IPS-20b (cell line): ENCODE results near the gene GTF2H4.

Experiments used
- H3K27ac ChIP-seq: one replicate; pipeline ENCODE4 v1.5.1; 2013; ENCODE audit warnings: low read length
- H3K27me3 ChIP-seq: 2 replicates; pipeline ENCODE4 v1.6.1; 2013; ENCODE audit warnings: mild to moderate bottlenecking, low read length, inconsistent platforms; ENCODE audit not compliant: insufficient read depth
- H3K36me3 ChIP-seq: 2 replicates; pipeline ENCODE4 v1.6.1; 2013; ENCODE audit warnings: low read depth, mild to moderate bottlenecking, inconsistent platforms, low read length, moderate library complexity; ENCODE audit not compliant: insufficient read depth
- H3K4me1 ChIP-seq: 2 replicates; pipeline ENCODE4 v1.6.1; 2013; ENCODE audit warnings: mild to moderate bottlenecking, control low read depth, inconsistent platforms, low read length, moderate library complexity; ENCODE audit not compliant: insufficient read depth
- H3K4me3 ChIP-seq: 2 replicates; pipeline ENCODE4 v1.5.1; 2013; ENCODE audit warnings: mild to moderate bottlenecking, low read length, inconsistent platforms
- H3K9ac ChIP-seq: 2 replicates; pipeline ENCODE4 v1.6.1; 2013; ENCODE audit warnings: low read depth, mild to moderate bottlenecking, inconsistent platforms, low read length, moderate library complexity
- H3K9me3 ChIP-seq: 2 replicates; pipeline ENCODE4 v1.6.1; 2013; ENCODE audit warnings: mild to moderate bottlenecking, low read depth, low read length, inconsistent platforms; ENCODE audit not compliant: insufficient read depth

The GTF2H4 gene

DNA sequence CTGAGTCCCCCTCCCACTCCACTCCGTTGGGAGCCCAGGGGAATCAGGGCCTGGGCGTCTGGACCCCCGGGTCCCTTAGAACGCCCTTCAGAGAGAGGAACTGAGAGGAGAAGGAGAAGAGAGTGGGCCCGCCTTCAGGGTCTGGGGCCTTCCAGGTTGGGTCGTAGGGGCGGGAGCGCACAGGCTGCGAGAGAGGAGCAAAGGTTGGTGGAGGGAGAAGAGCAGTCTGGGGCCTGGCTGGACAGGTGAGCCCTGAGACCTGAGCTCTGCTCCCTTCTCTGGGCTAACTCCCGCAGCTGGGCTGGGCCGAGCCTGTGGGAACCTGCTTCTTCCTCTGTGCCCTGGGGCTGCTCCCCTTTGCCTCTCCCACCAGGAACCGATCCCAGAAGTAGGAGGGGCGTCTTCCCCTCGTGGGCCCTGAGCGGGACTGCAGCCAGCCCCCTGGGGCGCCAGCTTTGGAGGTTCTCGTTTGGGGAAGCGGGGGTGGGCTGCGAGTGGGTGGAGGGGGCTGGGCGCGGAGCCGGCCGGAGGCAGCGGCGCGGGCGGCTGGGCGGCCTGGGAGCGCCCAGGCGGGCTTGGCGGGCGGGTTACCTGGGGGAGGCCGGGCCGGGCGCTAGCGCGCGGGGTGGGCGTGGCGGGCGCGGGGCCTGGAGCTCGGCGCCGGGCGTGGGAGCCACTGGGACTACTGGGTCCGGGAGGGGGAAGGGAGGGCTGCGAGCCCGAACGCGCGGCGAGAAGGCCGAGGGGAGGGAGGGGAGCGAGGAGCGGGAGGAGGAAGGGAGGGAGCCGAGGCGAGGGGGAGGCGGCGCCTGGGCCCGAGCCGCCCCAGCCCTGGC lies 24.1 kb upstream of the GTF2H4 start, which contains the start of gene DDR1:
Gene DDR1, plus strand, starts transcription at position 835 of the 836 bp plus-strand sequence. CDS start 4,211 bp downstream, outside the sequence.
- H3K9ac ChIP-seq = peak within 1 kb of the TSS; percentile 85; the same call in 1 of the 2 replicates
- peaks cover 9% of the 10 kb centered on the region for H3K36me3 ChIP-seq
- peak within 1 kb of the TSS; percentile 63 for H3K4me3 ChIP-seq
- peaks cover 43% of the 10 kb centered on the region for H3K4me1 ChIP-seq
- peak within 1 kb of the TSS; percentile 91 for H3K27ac ChIP-seq
- H3K9me3 ChIP-seq = no peaks in the 10 kb centered on the region
- no peaks in the 10 kb centered on the region for H3K27me3 ChIP-seq

DNA sequence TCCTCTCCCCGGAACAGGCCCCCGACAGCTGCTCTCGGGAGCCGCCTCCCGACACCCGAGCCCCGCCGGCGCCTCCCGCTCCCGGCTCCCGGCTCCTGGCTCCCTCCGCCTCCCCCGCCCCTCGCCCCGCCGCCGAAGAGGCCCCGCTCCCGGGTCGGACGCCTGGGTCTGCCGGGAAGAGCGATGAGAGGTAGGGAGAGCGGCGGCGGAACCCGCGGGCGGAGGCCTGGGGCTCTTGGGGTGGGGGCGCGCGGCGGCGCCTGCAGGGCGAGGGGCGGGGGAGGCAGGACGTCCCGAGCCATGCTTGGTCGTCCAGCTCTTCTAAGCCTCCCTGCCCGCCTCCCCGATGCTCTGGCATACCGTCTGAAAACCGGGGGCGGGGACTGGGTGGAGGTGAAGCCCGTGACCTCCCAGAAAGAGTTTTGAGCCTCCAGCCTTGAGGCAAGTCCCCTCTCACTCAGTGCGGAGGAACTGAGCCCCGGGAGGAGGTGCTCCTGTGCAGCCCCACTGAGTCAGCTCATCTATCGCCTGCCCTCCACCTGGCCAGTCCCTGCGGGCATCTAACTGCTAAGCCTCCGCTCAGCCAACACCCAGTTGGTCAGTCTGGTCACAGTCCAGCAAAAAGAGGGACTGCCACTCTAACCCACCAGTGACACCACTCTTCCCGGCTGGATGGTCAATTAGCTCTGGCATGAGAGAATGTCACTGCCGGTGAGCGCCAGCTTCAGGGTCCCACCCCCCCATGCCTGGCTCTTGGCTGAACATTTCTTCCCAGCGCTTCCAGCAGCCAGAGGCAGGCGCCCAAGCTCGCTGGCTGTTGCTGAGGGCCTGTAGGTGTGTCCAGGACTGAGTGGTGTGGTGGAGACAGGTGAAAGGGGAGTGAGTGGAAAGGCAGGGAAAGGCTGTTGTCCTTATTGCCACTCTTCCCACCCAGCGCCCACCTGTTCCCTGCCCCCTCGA lies 23.2 kb upstream of the GTF2H4 start:
- H3K27me3 ChIP-seq = no peaks in the 10 kb centered on the region
- peak overlapping the region; percentile 81; the same call in 1 of the 2 replicates for H3K9ac ChIP-seq
- H3K27ac ChIP-seq = peak overlapping the region; percentile 91
- peaks cover 18% of the 10 kb centered on the region for H3K36me3 ChIP-seq
- H3K4me1 ChIP-seq = peaks cover 40% of the 10 kb centered on the region
- H3K9me3 ChIP-seq = no peaks in the 10 kb centered on the region
- H3K4me3 ChIP-seq = peak overlapping the region; percentile 63

DNA sequence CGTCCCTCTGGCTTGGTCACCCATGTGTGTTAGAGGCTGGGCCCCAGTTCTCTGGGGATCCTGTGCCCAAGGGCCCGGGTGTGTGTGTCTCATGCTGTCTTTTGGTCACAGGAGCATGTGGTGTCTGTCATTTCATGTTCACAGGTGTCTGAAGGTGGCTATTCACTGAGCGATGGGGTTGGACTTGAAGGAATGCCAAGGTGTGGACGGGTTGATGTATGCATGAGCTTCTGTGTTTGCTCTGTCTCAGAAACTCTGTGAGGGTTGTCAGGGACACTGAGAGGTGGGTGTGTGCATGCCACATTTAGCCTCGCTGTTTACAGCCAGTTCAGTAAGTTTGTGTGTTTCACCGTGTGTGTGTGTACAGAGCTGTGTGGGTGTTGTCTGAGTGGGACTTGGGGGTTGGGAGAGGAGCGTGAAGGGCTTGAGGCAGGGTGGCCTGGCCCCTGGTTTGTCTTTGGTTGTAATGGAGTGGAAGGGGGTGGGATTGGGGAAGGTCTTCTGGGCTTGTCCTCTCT lies 22.5 kb upstream of the GTF2H4 start:
- H3K9ac ChIP-seq = peak overlapping the region; percentile 81; the same call in 1 of the 2 replicates
- no peaks in the 10 kb centered on the region for H3K9me3 ChIP-seq
- peak overlapping the region; percentile 63 for H3K4me3 ChIP-seq
- H3K4me1 ChIP-seq = peaks cover 33% of the 10 kb centered on the region
- H3K27me3 ChIP-seq = no peaks in the 10 kb centered on the region
- H3K36me3 ChIP-seq = peaks cover 25% of the 10 kb centered on the region
- H3K27ac ChIP-seq = peak overlapping the region; percentile 91

DNA sequence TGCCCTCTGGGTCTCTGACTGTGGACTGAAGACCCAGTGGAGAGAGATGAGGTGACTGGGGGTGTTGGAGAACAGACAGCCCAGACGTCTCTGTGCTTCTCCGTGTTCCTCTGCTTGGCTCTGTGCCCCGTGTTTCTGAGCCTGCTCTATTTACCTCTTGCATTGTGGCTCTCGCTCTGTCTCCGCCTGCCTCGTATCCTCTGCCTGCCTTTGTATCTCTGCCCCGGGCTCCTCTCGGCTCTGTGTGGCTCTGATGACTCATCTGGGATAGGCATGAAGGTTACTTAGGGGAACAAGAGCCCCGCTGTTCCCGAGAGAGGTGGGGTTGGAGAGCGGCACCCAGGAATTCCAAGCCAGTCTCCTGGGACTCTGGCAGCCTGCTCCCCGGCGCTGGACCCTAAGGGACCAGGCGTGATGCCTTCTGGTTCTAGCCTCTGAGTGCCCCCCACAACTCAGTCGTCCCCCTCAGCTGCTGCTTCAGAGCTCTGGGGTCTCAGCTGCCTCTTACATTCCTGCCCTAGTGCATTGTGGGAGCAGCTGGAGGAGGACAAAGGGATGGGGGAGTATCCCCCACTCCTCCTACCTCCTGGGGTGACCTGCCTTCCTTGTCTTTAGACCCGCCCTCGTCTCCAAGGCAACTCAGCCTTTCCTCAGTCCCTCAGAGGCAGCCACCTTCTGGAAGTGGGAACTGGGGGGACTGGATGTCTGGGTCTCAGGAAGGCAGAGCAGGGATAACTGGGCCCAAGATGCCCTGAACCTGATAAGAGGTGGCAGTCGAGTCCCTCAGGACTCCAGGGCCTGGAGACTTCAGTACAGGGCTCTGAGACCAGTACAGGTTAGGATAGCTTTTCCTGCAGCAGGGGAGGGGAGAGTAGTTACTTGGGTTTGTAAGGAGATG lies 21.8 kb upstream of the GTF2H4 start:
- H3K27me3 ChIP-seq = no peaks in the 10 kb centered on the region
- H3K4me1 ChIP-seq = peaks cover 31% of the 10 kb centered on the region
- H3K9me3 ChIP-seq = no peaks in the 10 kb centered on the region
- peak overlapping the region; percentile 63 for H3K4me3 ChIP-seq
- peak overlapping the region; percentile 91 for H3K27ac ChIP-seq
- H3K9ac ChIP-seq = peak overlapping the region; percentile 81; the same call in 1 of the 2 replicates
- peaks cover 32% of the 10 kb centered on the region for H3K36me3 ChIP-seq

DNA sequence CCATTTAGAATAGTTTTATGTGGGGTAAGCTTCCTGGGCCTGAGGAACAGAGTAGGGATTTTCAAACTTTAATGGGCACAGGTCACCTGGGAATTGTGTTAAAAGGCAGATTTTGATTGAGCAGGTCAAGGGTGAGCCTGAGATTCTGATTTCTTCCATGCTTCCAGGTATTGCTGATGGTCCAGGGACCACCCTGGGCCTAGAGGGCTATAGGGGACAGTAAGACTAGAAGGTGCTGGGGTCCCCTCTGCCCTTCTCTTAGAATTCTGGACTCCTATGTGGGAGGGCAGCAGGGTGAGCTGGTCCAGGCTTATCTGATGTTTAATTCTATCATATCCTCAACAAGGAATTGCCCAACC lies 21.1 kb upstream of the GTF2H4 start:
- H3K4me1 ChIP-seq = peaks cover 25% of the 10 kb centered on the region
- no peaks in the 10 kb centered on the region for H3K27me3 ChIP-seq
- H3K9me3 ChIP-seq = no peaks in the 10 kb centered on the region
- no peak overlapping the region for H3K27ac ChIP-seq
- H3K9ac ChIP-seq = peak overlapping the region; percentile 55; the same call in 1 of the 2 replicates
- peak overlapping the region; percentile 63; the same call in 1 of the 2 replicates for H3K4me3 ChIP-seq
- H3K36me3 ChIP-seq = peaks cover 39% of the 10 kb centered on the region

DNA sequence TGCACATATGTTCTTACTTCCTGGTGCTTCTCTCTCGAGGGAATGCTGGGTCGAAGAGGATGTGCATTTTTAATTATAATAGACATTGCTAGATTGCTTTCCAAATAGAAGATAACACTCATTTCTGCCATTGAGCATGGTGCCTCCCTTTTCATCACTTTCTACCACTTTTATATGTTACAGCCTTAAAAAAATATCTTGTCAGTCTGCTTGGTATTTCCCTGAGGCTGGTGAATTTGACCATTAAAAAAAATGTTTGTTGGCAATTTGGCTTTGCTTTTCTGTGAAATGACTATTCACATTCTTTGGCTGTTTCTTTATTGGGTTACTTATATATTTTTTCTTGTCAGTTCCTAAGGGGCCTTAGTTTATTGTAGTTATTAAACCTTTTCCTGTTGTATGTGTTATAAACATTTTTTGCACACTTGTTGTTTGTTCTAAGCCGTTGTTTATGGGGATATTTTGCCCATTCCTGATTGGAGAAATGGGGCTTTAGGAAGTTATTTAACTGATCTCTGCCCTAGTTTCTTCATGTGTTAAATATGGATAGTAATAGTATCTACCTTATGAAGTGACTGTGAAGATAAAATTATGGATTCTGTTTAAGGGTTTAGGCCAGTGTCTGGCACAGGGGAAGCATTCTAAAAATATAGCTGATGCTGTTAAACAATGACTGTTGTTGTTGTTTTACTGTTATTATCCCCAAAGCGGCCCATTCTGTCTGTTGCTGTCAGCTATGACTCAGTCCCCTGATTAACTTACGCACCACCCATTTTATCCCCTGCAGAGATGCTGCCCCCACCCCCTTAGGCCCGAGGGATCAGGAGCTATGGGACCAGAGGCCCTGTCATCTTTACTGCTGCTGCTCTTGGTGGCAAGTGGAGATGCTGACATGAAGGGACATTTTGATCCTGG lies 19.8 kb upstream of the GTF2H4 start:
- no peak overlapping the region for H3K9ac ChIP-seq
- H3K27ac ChIP-seq = no peak overlapping the region
- peaks cover 21% of the 10 kb centered on the region for H3K4me1 ChIP-seq
- no peak overlapping the region for H3K4me3 ChIP-seq
- H3K36me3 ChIP-seq = peaks cover 52% of the 10 kb centered on the region
- no peaks in the 10 kb centered on the region for H3K27me3 ChIP-seq
- no peaks in the 10 kb centered on the region for H3K9me3 ChIP-seq

DNA sequence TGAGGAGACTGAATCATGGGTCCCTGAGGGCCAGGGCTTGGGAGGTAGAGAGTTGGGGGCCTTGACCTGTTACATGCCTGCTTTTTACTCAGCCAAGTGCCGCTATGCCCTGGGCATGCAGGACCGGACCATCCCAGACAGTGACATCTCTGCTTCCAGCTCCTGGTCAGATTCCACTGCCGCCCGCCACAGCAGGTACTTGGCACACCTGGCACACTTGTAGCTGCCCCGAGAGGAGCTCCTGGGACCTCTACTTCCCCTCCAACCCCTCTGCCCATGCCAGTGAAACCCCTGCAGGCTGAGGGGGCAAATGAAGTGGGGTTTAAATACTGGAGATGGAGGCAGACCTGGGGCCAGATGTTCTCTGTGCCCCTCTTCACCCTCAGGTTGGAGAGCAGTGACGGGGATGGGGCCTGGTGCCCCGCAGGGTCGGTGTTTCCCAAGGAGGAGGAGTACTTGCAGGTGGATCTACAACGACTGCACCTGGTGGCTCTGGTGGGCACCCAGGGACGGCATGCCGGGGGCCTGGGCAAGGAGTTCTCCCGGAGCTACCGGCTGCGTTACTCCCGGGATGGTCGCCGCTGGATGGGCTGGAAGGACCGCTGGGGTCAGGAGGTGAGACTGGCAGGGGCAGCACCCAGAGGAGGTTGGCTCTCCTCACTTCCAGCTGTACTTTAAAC lies 19.1 kb upstream of the GTF2H4 start:
- H3K4me3 ChIP-seq = no peak overlapping the region
- H3K36me3 ChIP-seq = peaks cover 59% of the 10 kb centered on the region
- H3K9me3 ChIP-seq = no peaks in the 10 kb centered on the region
- no peaks in the 10 kb centered on the region for H3K27me3 ChIP-seq
- no peak overlapping the region for H3K27ac ChIP-seq
- H3K9ac ChIP-seq = no peak overlapping the region
- peaks cover 21% of the 10 kb centered on the region for H3K4me1 ChIP-seq

DNA sequence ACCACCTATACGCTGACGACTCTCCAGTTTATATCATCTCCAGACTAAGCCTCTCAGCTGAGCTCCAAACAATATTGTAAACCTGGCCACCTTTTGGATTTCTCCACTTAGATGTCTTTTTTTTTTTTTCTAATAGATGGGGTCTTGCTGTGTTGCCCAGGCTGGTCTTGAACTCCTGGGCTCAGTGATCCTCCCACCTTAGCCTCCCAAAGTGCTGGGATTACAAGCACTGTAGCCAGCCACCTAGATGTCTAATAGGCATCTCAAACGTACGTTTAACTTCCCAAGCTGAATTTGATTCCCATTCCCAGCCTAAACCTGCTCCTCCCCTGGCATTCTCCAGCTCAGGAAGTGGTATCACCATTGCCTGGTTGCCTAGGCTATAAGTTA lies 18.5 kb upstream of the GTF2H4 start:
- Histone ChIP-seq H3K9me3 (no peaks in the 10 kb centered on the region), H3K4me3 (no peak overlapping the region), H3K36me3 (peaks cover 65% of the 10 kb centered on the region), H3K27me3 (no peaks in the 10 kb centered on the region), H3K27ac (no peak overlapping the region), H3K9ac (no peak overlapping the region), H3K4me1 (peaks cover 21% of the 10 kb centered on the region)

DNA sequence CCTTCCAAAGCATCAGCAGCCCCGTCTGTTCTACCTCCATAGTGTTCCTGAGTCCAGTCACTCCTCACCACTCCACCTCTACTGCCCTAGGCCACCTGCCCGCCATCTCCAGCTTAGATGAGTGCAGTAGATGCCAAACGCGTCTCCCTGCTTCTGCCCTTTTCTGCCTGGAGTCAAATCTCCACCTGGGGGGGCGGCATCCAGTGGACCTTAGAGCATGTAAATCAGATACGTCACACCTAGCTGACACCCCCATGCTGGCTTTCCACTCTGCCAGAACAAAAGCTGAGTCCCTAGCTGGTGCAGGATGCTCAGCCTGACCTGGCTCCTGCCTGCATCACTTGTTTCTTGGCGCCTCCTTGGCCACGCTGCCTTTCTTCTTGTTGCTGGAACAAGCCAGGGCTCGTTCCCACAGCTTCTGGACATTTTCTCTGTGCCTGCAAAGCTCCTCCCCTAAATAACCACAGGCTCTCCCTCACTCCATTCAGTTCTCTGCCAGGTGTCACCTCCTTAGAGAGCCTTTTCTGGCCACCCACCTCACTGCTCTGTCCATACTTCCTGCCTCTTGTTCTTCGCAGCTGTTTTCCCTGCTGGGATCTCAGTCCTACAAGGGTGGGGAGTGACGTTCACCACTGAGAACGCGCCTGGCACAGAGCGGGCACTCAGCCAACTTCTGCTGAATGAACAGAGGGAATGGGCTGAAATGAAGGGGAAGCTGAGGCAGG lies 17.9 kb upstream of the GTF2H4 start:
- Histone ChIP-seq H3K36me3 (peaks cover 71% of the 10 kb centered on the region), H3K27me3 (no peaks in the 10 kb centered on the region), H3K4me3 (no peak overlapping the region), H3K4me1 (peaks cover 18% of the 10 kb centered on the region), H3K9ac (no peak overlapping the region), H3K27ac (no peak overlapping the region), H3K9me3 (no peaks in the 10 kb centered on the region)
